ENCODE results near the gene POLG2. TPM values are rescaled to one million over a fixed set of nuclear protein-coding genes. Genes with fewer than 3 reads are reported as not detected.
A peak's percentile ranks its signal among the peaks of the same experiment; 100 is the strongest.

POLG2 gene
- total RNA-seq, 2 experiments from 2014 or later: 22.9 to 51.1 TPM

DNA sequence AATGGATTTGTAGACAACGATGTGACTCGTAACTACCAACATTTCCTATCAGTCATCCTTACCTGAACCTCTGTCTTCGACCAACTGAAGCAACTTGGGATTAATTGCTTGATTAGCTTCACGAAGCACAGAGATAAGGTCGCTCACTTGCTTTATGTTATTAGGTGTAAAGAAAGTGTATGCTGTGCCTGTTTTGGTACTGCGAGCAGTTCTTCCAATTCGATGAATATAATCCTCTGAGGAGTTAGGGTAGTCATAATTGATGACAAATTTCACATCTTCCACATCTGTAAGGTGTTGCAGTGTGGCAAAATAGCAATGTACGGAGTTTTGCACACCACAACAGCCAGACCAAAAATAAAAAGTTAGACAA is 3.6 kb upstream of the POLG2 start:
- Histone ChIP-seq H3K4me2 (ENCODE audit: low read length) (0 out of 2 replicates have a peak overlapping the region, but pooled peaks have one; percentile 76), H3K27ac (ENCODE audit: low read depth, low read length, poor library complexity, severe bottlenecking) (peak overlapping the region; percentile 26), H2AFZ (ENCODE audit: low read length) (no peak overlapping the region), H3K36me3 (ENCODE audit: insufficient read depth, low read length) (peaks cover 81% of the 10 kb centered on the region), H4K20me1 (ENCODE audit: insufficient read depth, low read length) (peaks cover 55% of the 10 kb centered on the region), H3K9me2 (ENCODE audit: insufficient read depth, low read length) (no peaks in the 10 kb centered on the region), H3K4me3 (ENCODE audit: low read depth, low read length, poor library complexity, severe bottlenecking) (no peak overlapping the region), H3K9me3 (ENCODE audit: low read length) (no peaks in the 10 kb centered on the region), H3K79me2 (ENCODE audit: insufficient read depth, low read depth, low read length) (peaks cover 80% of the 10 kb centered on the region), H3K4me1 (ENCODE audit: insufficient read depth, low read length, poor library complexity, severe bottlenecking) (peaks cover 72% of the 10 kb centered on the region)
- CTCF ChIA-PET (ENCODE audit: unreplicated experiment): no interaction called here
- no TSS peak for BruUV-seq (replicated peaks)
- intact Hi-C loops (cut with micrococcal nuclease; ENCODE audit: unreplicated experiment): no loop called here
- POLR2A ChIA-PET: interaction anchor here (0.7 kb wide), 1 partner anchor 10 kb away, joined by 3 read pairs; no protein-coding TSS in a partner anchor
- TF ChIP-seq EZH2phosphoT487 (IDR thresholded peaks at IDR 0.05; ENCODE audit: borderline replicate concordance, low read depth, low read length): no peak
- TF ChIP-seq, protein P1, sequence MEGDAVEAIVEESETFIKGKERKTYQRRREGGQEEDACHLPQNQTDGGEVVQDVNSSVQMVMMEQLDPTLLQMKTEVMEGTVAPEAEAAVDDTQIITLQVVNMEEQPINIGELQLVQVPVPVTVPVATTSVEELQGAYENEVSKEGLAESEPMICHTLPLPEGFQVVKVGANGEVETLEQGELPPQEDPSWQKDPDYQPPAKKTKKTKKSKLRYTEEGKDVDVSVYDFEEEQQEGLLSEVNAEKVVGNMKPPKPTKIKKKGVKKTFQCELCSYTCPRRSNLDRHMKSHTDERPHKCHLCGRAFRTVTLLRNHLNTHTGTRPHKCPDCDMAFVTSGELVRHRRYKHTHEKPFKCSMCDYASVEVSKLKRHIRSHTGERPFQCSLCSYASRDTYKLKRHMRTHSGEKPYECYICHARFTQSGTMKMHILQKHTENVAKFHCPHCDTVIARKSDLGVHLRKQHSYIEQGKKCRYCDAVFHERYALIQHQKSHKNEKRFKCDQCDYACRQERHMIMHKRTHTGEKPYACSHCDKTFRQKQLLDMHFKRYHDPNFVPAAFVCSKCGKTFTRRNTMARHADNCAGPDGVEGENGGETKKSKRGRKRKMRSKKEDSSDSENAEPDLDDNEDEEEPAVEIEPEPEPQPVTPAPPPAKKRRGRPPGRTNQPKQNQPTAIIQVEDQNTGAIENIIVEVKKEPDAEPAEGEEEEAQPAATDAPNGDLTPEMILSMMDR (conservative IDR thresholded peaks at IDR 0.05; ENCODE audit: low read length): no peak
- DNase-seq (ENCODE audit: low spot score): no peak

DNA sequence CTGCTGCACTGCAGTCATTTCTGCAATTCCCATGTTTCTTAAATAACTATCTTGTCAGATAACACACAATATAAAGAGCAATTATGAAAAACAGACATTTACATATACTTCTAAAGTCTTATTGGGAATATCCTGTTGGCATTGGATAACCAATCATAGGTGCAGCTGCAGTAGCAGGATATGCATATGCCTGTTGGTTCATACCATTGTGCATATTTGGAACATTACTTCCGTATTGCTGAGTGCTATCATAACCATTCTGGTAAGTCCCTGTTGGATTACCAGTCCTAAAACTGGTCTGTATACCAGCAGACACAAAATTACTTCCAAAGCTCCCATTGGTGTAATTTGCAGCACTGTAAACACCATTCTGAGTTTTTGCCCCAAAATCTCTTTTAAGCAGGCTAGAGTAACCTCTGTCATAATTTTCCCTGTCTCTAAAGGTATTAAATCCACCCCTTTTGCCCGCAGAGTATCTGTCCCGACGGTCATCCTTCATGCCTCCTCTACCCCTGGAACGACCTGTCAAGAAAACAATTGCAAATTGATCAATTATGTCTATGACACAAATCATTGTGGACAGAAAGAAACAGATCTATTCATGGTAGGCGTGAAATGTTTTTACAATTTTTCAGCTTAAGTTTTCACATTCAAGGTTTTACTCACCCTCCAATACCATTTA is 3.1 kb upstream of the POLG2 start:
- POLR2A ChIA-PET: interaction anchor here (0.7 kb wide), 1 partner anchor 9 kb away, joined by 3 read pairs; no protein-coding TSS in a partner anchor
- Histone ChIP-seq H3K9me3 (ENCODE audit: low read length) (no peaks in the 10 kb centered on the region), H3K9me2 (ENCODE audit: insufficient read depth, low read length) (no peaks in the 10 kb centered on the region), H3K4me2 (ENCODE audit: low read length) (peak overlapping the region; percentile 76), H2AFZ (ENCODE audit: low read length) (no peak overlapping the region), H3K79me2 (ENCODE audit: insufficient read depth, low read depth, low read length) (peaks cover 80% of the 10 kb centered on the region), H3K27ac (ENCODE audit: low read depth, low read length, poor library complexity, severe bottlenecking) (peak overlapping the region; percentile 26), H3K4me1 (ENCODE audit: insufficient read depth, low read length, poor library complexity, severe bottlenecking) (peaks cover 72% of the 10 kb centered on the region), H4K20me1 (ENCODE audit: insufficient read depth, low read length) (peaks cover 52% of the 10 kb centered on the region), H3K36me3 (ENCODE audit: insufficient read depth, low read length) (peaks cover 76% of the 10 kb centered on the region), H3K4me3 (ENCODE audit: low read depth, low read length, poor library complexity, severe bottlenecking) (no peak overlapping the region)
- CTCF ChIA-PET (ENCODE audit: unreplicated experiment): no interaction called here
- TSS peak; percentile 13 for BruUV-seq (replicated peaks)
- TF ChIP-seq, protein P1 (conservative IDR thresholded peaks at IDR 0.05; ENCODE audit: low read length): no peak
- intact Hi-C loops (cut with micrococcal nuclease; ENCODE audit: unreplicated experiment): loop anchor here (5.0 kb wide), 1 partner anchor 573 kb away; no protein-coding TSS in a partner anchor
- DNase-seq (ENCODE audit: low spot score): peak; percentile 31

Data from OCI-LY7 (cell line).